Activated CD8-positive, alpha-beta T cell treated with anti-CD3 and anti-CD28 coated beads for 36 hours (primary cell): ENCODE measurements around the gene OST4. TPM values are rescaled to one million over a fixed set of nuclear protein-coding genes. Genes with fewer than 3 reads are reported as not detected.
"Not testable (repeated sequence)": the region's sequence is repeated elsewhere in the genome, so short reads cannot be mapped to it uniquely, and the experiment has no call there.

Experiments used
- ATAC-seq: fragments of 200-7000 bp; cut with Tn5 transposase; one replicate; pipeline ENCODE4 v1.10.0; 2021; ENCODE audit warnings: mild to moderate bottlenecking, moderate library complexity
- CTCF ChIA-PET: fragments of 350-600 bp; sonication (Branson Sonifier 250); formaldehyde crosslinking; loops from one replicate; lab custom pipeline; 2021; ENCODE audit warnings: antibody characterized with exemption; lab: Charles Lee
- POLR2A ChIA-PET: fragments of 350-600 bp; sonication (Branson Sonifier 250); formaldehyde crosslinking; loops from one replicate; lab custom pipeline; 2021; ENCODE audit warnings: antibody characterized with exemption; lab: Charles Lee
- DNase-seq: peaks from one replicate; pipeline ENCODE4 v3.0.0-alpha.2; 2020
- H3K27ac Mint-ChIP-seq: one replicate; pipeline ENCODE4 v1.8.0; 2021; ENCODE audit warnings: mild to moderate bottlenecking, mixed read lengths
- H3K27me3 Mint-ChIP-seq: one replicate; pipeline ENCODE4 v1.8.0; 2021; ENCODE audit warnings: mixed read lengths
- H3K36me3 Mint-ChIP-seq: one replicate; pipeline ENCODE4 v1.8.0; 2021; ENCODE audit warnings: low read depth, mixed read lengths
- H3K4me1 Mint-ChIP-seq: one replicate; pipeline ENCODE4 v1.8.0; 2021; ENCODE audit warnings: low read depth, mixed read lengths
- H3K4me3 Mint-ChIP-seq: one replicate; pipeline ENCODE4 v1.8.0; 2021; ENCODE audit warnings: mild to moderate bottlenecking, moderate library complexity, mixed read lengths
- H3K9me3 Mint-ChIP-seq: one replicate; pipeline ENCODE4 v1.8.0; 2021; ENCODE audit warnings: mixed read lengths
- intact Hi-C: fragments of 100-400 bp; cut with micrococcal nuclease; formaldehyde crosslinking; loops from one replicate; pipeline ENCODE4 v1.10.0; 2022
- total RNA-seq, 2 experiments: library from RNA; stranded (reverse); gene quantifications; one replicate each; pipeline ENCODE4 v1.2.3, GENCODE V29; 2021
- TF ChIP-seq, protein P1 (sequence below): fragments of 200-600 bp; IDR thresholded peaks from one replicate; pipeline ENCODE4 v1.8.0; 2022; ENCODE audit warnings: antibody characterized with exemption, mild to moderate bottlenecking

Gene OST4
- 100 to 1,000 TPM; 257 to 262 TPM for total RNA-seq

DNA sequence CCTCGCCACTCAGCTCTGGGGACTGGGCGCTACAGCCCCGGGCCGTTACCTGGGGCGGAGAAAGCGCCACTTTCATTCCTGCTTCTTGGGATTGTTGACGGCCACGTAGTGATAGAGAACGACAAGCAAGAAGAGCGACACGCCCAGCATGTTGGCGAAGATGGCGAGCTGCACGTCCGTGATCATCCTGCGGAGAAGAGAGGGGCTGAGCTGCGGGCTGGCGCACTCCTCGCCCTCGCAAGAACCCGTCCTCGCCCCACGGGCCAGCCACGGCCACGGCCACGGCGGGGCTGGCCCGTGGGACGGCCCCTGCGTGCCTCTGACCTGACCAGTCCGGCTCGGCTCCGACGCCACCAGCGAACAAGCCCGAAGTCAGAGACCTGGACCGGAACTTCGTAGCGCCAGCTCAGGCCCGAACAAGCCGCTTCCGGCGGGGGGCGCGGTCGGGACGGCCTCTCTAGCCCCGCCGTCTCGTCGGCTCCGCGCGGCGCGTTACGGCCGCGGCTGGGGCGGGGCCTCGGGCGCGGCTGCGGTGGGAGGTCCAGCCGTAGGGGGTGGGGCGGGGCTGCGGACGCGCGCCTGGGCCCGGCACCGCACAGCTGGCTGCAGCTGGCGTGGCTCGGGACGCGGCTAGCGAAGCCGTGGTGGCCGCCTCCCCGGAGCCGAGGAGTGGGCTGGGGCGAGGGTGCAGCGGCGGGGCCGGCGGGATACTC is at the start of gene OST4:
OST4 (minus strand) TSS at position 378 of the 713 bp plus-strand sequence.
- Mint-ChIP-seq H3K27me3 (no peaks in the 10 kb centered on the region), H3K4me3 (peak within 1 kb of the TSS; percentile 98), H3K27ac (peak within 1 kb of the TSS; percentile 95), H3K9me3 (no peaks in the 10 kb centered on the region), H3K36me3 (peaks cover 25% of the 10 kb centered on the region), H3K4me1 (peaks cover 68% of the 10 kb centered on the region)
- TF ChIP-seq, protein P1, sequence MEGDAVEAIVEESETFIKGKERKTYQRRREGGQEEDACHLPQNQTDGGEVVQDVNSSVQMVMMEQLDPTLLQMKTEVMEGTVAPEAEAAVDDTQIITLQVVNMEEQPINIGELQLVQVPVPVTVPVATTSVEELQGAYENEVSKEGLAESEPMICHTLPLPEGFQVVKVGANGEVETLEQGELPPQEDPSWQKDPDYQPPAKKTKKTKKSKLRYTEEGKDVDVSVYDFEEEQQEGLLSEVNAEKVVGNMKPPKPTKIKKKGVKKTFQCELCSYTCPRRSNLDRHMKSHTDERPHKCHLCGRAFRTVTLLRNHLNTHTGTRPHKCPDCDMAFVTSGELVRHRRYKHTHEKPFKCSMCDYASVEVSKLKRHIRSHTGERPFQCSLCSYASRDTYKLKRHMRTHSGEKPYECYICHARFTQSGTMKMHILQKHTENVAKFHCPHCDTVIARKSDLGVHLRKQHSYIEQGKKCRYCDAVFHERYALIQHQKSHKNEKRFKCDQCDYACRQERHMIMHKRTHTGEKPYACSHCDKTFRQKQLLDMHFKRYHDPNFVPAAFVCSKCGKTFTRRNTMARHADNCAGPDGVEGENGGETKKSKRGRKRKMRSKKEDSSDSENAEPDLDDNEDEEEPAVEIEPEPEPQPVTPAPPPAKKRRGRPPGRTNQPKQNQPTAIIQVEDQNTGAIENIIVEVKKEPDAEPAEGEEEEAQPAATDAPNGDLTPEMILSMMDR = no peak
- ATAC-seq (peak; percentile 92), DNase-seq (peak; percentile 91)
- CTCF ChIA-PET = interaction anchor here (1.0 to 4.9 kb wide), 7 partner anchors 10 to 225 kb away, joined by 3 to 32 read pairs (median 5); partner anchors contain the start of gene AGBL5
- intact Hi-C loops = no loop called here
- POLR2A ChIA-PET = interaction anchor here (0.6 to 5.3 kb wide), 11 partner anchors 10 to 216 kb away, joined by 3 to 40 read pairs (median 3); partner anchors contain the start of genes ATRAID, KHK and SLC5A6

DNA sequence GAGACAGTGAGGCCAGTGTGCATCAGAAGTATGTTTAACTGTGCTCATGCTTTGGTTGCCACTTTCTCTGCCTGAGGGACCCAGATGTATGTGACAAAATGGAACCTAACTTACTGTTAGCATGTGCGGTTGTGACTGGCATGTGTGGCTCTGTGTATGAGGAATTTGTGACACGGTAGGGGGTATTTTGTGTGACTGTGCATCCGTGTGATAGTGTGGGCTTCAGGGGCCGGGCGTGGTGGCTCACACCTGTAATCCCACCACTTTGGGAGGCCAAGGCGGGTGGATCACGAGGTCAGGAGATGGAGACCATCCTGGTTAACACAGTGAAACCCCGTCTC is 47.8 kb upstream of the OST4 start:
- intact Hi-C loops, CTCF ChIA-PET, POLR2A ChIA-PET, DNase-seq, H3K9me3 Mint-ChIP-seq, H3K36me3 Mint-ChIP-seq: not testable (repeated sequence)
- ATAC-seq = peak; percentile 19
- Mint-ChIP-seq H3K4me3 (peak overlapping the region; percentile 77), H3K27ac (peak overlapping the region; percentile 22), H3K4me1 (peaks cover 18% of the 10 kb centered on the region), H3K27me3 (peaks cover 23% of the 10 kb centered on the region)

DNA sequence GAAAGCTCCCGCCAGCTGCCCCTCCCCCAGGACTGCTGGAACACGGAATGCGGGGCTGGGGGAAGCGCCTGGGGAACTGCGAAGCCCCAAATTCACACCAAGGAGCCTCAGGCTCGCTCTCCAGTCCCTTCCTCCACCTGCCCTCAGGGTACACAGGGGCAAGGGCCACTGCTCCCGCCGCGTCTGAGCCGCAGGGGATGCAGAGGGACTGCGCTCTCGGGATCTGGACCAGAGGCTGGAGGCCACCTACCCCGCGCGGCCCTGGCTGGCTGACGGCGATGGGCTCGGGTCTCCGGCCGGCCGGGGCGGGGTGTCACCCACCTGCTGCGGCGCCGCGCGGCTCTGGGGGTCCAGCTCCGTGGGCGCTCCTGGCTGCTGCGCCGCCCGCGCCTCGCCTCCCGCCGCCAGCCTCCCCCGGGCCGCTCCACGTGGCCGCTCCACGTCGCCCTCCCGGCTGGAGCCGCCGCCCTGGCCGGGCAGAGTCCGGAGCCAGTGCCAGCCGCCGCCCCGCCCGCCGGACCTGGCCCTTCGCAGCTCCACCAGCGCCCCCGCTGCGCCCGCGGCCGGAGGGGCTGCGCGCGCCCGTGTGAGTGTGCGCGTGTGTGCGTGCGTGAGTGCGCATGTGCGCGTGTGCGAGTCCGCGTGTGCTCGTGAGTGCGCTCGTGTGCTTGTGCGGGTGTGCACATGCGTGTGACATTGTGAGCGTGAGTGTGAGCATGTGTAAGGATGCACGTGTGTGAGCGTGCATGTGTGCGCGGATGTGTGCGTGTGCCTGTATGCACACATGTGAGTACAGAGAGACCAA is 47.3 kb upstream of the OST4 start, which contains the start of gene CGREF1:
CGREF1 (minus strand) TSS at position 604 of the 805 bp plus-strand sequence. CDS start 14,762 bp downstream, outside the sequence.
- ChIA-PET CTCF (interaction anchor here (1.3 kb wide), 1 partner anchor 16 kb away, joined by 3 read pairs; the partner anchor contains the start of gene PREB), POLR2A (interaction anchor here (0.6 to 1.1 kb wide), 4 partner anchors 14 to 34 kb away, joined by 3 to 4 read pairs (median 3); no protein-coding TSS in a partner anchor)
- peak; percentile 18 for ATAC-seq
- Mint-ChIP-seq H3K36me3 (no peaks in the 10 kb centered on the region), H3K4me1 (peaks cover 14% of the 10 kb centered on the region), H3K9me3 (no peaks in the 10 kb centered on the region), H3K27me3 (peaks cover 23% of the 10 kb centered on the region), H3K27ac (peak within 1 kb of the TSS; percentile 22), H3K4me3 (peak within 1 kb of the TSS; percentile 77)
- TF ChIP-seq, protein P1 = no peak
- peak; percentile 18 for DNase-seq
- intact Hi-C loops = no loop called here

DNA sequence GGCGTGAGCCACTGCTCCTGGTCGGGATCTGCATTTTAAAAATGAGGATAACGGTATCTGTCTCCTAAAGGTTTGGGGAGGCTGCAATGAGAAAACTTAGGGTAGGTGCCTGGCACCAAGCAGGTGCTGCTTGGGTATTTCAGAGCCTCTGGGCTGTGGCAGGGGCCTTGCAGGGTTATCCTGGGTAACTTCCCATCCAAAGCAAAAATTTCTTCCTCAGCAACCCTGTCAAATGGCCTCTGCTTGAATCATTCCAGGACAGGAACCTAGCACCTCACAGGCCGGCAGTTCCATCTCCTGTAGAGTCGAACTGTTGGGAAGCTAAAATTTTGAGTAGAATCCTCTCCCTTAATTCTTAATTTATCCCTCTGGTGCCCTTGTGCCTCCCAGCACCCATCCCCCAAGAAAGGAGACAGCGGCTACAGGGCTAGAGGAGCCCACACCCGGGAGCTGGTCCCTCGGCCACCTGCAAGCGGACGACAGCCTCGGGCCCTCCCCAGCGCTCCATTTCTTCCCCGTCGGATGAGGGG is 46.6 kb upstream of the OST4 start:
- TF ChIP-seq, protein P1 = no peak
- H3K4me3 Mint-ChIP-seq = peak overlapping the region; percentile 61

DNA sequence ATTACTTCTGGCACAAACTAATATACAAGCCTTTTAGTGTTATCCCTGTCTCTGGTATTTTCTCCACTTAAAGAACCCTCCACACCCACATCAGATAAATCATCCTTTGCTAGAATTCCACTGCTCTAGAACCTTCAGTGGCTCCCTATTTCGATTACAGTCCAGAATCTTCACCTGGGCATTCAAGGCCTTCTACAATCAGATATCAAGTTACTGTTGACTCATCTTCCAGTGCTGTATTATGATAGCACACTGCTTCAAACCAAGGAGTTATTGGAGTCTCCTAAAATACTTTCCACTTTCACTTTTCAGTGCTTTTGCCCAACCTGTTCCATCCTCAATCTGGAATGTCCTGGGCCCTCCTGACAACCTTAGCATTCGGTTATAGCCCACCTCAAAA is 44.1 kb upstream of the OST4 start:
- H3K36me3 Mint-ChIP-seq = no peaks in the 10 kb centered on the region
- POLR2A ChIA-PET = interaction anchor here (1.8 kb wide), 1 partner anchor 17 kb away, joined by 4 read pairs; no protein-coding TSS in a partner anchor
- intact Hi-C loops = no loop called here
- no peak overlapping the region for H3K4me3 Mint-ChIP-seq
- TF ChIP-seq, protein P1 = no peak
- ATAC-seq (no peak), DNase-seq (no peak)
- H3K4me1 Mint-ChIP-seq = peaks cover 9% of the 10 kb centered on the region
- H3K27me3 Mint-ChIP-seq = peaks cover 23% of the 10 kb centered on the region
- CTCF ChIA-PET = no interaction called here
- no peak overlapping the region for H3K27ac Mint-ChIP-seq
- H3K9me3 Mint-ChIP-seq = no peaks in the 10 kb centered on the region

More for the DNA sequence above, 46.6 kb upstream of the OST4 start:
- no peak for ATAC-seq
- ChIA-PET CTCF (interaction anchor here (1.3 kb wide), 1 partner anchor 16 kb away, joined by 3 read pairs; the partner anchor contains the start of gene PREB), POLR2A (interaction anchor here (0.6 to 1.1 kb wide), 3 partner anchors 13 to 34 kb away, joined by 3 to 4 read pairs (median 3); no protein-coding TSS in a partner anchor)
- Mint-ChIP-seq H3K36me3 (no peaks in the 10 kb centered on the region), H3K27ac (peak overlapping the region; percentile 22), H3K27me3 (peaks cover 23% of the 10 kb centered on the region), H3K4me1 (peaks cover 10% of the 10 kb centered on the region), H3K9me3 (no peaks in the 10 kb centered on the region)
- intact Hi-C loops = no loop called here
- no peak for DNase-seq

DNA sequence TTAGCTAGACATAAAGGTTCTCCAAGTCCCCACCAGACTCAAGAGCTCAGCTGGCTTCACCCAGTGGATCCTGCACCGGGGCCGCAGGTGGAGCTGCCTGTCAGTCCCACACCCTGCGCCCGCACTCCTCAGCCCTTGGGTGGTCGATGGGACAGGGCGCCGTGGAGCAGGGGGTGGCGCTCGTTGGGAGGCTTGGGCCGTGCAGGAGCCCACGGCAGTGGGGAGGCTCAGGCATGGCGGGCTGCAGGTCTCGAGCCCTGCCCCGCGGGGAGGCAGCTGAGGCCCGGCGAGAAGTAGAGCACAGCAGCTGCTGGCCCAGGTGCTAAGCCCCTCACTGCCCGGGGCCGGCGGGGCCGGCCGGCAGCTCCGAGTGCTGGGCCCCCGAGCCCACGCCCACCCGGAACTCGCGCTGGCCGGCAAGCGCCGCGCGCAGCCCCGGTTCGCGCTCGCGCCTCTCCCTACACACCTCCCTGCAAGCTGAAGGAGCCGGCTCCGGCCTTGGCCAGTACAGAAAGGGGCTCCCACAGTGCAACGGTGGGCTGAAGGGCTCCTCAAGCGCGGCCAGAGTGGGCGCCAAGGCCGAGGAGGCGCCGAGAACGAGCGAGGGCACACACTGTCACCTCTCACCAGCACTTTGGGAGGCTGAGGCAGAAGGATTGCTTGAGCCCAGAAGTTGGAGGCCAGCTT is 40.1 kb upstream of the OST4 start:
- H3K36me3 Mint-ChIP-seq, H3K9me3 Mint-ChIP-seq, DNase-seq, H3K27ac Mint-ChIP-seq, H3K4me1 Mint-ChIP-seq, H3K4me3 Mint-ChIP-seq, intact Hi-C loops, ATAC-seq, H3K27me3 Mint-ChIP-seq: not testable (repeated sequence)
- CTCF ChIA-PET = interaction anchor here (0.7 to 2.7 kb wide), 4 partner anchors 12 to 192 kb away, joined by 3 to 14 read pairs (median 6); partner anchors contain the start of gene ABHD1
- POLR2A ChIA-PET = interaction anchor here (1.0 kb wide), 1 partner anchor 12 kb away, joined by 3 read pairs; the partner anchor contains the start of gene ABHD1
